Fibroblast of mammary gland (primary cell): ENCODE measurements around the gene TP53BP1.
"Not testable (repeated sequence)": the region's sequence is repeated elsewhere in the genome, so short reads cannot be mapped to it uniquely, and the experiment has no call there.

Source experiments
- DNase-seq: peaks from one replicate; pipeline ENCODE4 v3.0.0-alpha.2; 2010; ENCODE audit warnings: low read depth
- H3K4me3 ChIP-seq: 2 replicates; pipeline ENCODE4 v1.5.1; 2011; ENCODE audit warnings: low read depth, mild to moderate bottlenecking, low read length, moderate library complexity; ENCODE audit not compliant: control insufficient read depth
- TF ChIP-seq, protein P1 (sequence below): conservative IDR thresholded peaks from 2 replicates; pipeline ENCODE4 v1.5.1; 2011; ENCODE audit warnings: low read depth, low read length, inconsistent platforms; ENCODE audit not compliant: control insufficient read depth, insufficient read depth

Gene TP53BP1, protein sequence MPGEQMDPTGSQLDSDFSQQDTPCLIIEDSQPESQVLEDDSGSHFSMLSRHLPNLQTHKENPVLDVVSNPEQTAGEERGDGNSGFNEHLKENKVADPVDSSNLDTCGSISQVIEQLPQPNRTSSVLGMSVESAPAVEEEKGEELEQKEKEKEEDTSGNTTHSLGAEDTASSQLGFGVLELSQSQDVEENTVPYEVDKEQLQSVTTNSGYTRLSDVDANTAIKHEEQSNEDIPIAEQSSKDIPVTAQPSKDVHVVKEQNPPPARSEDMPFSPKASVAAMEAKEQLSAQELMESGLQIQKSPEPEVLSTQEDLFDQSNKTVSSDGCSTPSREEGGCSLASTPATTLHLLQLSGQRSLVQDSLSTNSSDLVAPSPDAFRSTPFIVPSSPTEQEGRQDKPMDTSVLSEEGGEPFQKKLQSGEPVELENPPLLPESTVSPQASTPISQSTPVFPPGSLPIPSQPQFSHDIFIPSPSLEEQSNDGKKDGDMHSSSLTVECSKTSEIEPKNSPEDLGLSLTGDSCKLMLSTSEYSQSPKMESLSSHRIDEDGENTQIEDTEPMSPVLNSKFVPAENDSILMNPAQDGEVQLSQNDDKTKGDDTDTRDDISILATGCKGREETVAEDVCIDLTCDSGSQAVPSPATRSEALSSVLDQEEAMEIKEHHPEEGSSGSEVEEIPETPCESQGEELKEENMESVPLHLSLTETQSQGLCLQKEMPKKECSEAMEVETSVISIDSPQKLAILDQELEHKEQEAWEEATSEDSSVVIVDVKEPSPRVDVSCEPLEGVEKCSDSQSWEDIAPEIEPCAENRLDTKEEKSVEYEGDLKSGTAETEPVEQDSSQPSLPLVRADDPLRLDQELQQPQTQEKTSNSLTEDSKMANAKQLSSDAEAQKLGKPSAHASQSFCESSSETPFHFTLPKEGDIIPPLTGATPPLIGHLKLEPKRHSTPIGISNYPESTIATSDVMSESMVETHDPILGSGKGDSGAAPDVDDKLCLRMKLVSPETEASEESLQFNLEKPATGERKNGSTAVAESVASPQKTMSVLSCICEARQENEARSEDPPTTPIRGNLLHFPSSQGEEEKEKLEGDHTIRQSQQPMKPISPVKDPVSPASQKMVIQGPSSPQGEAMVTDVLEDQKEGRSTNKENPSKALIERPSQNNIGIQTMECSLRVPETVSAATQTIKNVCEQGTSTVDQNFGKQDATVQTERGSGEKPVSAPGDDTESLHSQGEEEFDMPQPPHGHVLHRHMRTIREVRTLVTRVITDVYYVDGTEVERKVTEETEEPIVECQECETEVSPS (N-terminal part only)

GRCh38 chr15:43492673-43493601 is at the start of gene TP53BP1:
Gene TP53BP1, minus strand, starts transcription at chr15:43493156. Its CDS starts 113 bp downstream, at chr15:43493043.
- TF ChIP-seq, protein P1, sequence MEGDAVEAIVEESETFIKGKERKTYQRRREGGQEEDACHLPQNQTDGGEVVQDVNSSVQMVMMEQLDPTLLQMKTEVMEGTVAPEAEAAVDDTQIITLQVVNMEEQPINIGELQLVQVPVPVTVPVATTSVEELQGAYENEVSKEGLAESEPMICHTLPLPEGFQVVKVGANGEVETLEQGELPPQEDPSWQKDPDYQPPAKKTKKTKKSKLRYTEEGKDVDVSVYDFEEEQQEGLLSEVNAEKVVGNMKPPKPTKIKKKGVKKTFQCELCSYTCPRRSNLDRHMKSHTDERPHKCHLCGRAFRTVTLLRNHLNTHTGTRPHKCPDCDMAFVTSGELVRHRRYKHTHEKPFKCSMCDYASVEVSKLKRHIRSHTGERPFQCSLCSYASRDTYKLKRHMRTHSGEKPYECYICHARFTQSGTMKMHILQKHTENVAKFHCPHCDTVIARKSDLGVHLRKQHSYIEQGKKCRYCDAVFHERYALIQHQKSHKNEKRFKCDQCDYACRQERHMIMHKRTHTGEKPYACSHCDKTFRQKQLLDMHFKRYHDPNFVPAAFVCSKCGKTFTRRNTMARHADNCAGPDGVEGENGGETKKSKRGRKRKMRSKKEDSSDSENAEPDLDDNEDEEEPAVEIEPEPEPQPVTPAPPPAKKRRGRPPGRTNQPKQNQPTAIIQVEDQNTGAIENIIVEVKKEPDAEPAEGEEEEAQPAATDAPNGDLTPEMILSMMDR, result no peak
- H3K4me3 ChIP-seq, result peak within 1 kb of the TSS; percentile 97
- DNase-seq, result peak; percentile 90

- DNase-seq, result peak; percentile 63
- no peak overlapping the region for H3K4me3 ChIP-seq
- TF ChIP-seq, protein P1, result no peak
These were observed 48.8 kb upstream of the TP53BP1 start for GRCh38 chr15:43541785-43542184.

DNA sequence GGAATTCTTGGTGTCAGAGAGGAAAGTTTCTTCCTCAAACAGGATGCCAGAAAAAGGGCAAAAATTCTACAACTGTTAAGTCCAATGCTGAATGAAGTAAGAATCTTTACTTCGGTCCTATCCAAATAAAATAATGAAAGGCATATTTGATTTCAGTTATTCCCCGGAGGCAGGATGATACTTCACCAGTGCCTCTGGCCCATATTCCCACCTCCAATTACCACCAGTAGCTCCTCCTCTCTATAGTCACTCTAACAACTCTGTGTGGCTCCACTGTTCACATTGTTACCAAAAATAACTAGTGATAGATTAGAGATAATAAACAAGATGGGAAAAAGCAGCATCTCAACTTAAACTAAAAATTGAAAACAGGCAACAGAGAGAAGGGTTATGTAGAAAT is 45.1 kb upstream of the TP53BP1 start:
- no peak for DNase-seq
- H3K4me3 ChIP-seq, result no peak overlapping the region
- TF ChIP-seq, protein P1, result no peak

- DNase-seq, result no peak
- TF ChIP-seq, protein P1, result no peak
These were observed 41.9 kb upstream of the TP53BP1 start for GRCh38 chr15:43534897-43535296.

DNA sequence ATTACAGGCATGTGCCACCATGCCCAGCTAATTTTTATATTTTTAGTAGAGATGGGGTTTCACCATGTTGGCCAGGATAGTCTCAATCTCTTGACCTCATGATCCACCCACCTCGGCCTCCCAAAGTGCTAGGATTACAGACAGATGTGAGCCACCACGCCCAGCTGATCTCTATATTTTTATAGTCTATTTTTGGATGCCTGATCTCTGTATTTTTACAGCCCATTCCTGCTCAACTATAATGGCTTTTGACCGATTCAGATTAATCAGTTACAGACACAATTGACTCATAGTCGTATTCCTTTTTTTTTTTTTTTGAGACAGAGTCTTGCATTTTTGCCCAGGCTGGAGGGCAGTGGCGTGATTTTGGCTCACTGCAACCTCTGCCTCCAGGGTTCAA is 39.9 kb upstream of the TP53BP1 start:
- H3K4me3 ChIP-seq, result not testable (repeated sequence)
- peak; percentile 74 for DNase-seq

More at GRCh38 chr15:43534897-43535296, 41.9 kb upstream of the TP53BP1 start:
- no peak overlapping the region for H3K4me3 ChIP-seq

DNA sequence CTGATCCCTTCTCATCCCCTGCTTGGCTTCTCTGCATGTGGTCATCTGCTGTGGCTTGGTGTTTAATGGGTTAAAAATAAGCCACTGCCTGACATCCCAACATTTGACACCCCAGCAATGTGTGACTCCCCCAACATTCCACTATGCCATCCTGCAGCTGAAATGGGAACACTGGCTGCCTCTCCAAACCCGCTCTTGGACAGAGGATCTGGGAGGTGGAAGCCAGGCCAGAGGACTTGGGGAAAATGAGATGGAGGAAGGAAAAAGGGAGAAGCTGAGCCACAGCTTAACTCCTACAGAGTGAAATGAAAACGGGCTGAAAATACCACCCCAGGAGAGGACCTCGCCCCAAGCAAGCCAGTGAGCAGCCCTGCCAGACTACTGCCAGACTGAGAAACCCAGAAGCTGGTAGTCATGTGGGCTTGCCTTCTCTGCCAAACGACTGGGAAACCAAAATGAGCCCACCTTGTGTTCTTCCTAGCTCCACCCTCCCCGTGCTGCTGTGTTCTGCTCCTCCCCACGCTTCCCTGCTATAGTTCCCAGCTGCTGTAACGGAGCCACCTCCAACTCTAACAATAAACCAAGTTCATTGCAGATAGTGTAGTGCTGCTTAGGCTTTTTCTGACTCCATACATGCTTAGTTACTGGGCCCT is 38.2 kb upstream of the TP53BP1 start:
- TF ChIP-seq, protein P1, result no peak
- no peak overlapping the region for H3K4me3 ChIP-seq
- DNase-seq, result no peak
